PFSK-1 (cell line): Measurements from ENCODE around the gene CHST5.

Experiments
- FOXP2 ChIP-seq: optimal IDR thresholded peaks from 2 replicates; pipeline ENCODE3; 2011; ENCODE audit warnings: borderline replicate concordance, control low read depth, inconsistent platforms; ENCODE audit not compliant: insufficient read depth; ENCODE audit errors: extremely low read length, extremely low read depth
- POLR2AphosphoS5 ChIP-seq: IDR thresholded peaks from 2 replicates; pipeline ENCODE4 v1.6.1; 2012; ENCODE audit warnings: low read depth, mild to moderate bottlenecking, control low read depth, low read length, moderate library complexity
- REST ChIP-seq, 2 experiments: IDR thresholded peaks; 2 replicates each; pipeline versions ENCODE4 v1.6.1 to v1.8.0; 2011 to 2012; ENCODE audit warnings: low read depth in 2 of 2, low read length in 2 of 2, control low read depth in 1 of 2, inconsistent platforms in 1 of 2, mild to moderate bottlenecking in 1 of 2, moderate library complexity in 1 of 2; ENCODE audit not compliant: insufficient read depth in 1 of 2
- SIN3A ChIP-seq: IDR thresholded peaks from 2 replicates; pipeline ENCODE4 v1.6.1; 2012; ENCODE audit warnings: mild to moderate bottlenecking, low read length, moderate library complexity, borderline replicate concordance; ENCODE audit not compliant: insufficient read depth
- TAF1 ChIP-seq: IDR thresholded peaks from 2 replicates; pipeline ENCODE4 v1.6.1; 2012; ENCODE audit warnings: low read length, control low read depth, borderline replicate concordance; ENCODE audit not compliant: insufficient read depth

The CHST5 gene

DNA sequence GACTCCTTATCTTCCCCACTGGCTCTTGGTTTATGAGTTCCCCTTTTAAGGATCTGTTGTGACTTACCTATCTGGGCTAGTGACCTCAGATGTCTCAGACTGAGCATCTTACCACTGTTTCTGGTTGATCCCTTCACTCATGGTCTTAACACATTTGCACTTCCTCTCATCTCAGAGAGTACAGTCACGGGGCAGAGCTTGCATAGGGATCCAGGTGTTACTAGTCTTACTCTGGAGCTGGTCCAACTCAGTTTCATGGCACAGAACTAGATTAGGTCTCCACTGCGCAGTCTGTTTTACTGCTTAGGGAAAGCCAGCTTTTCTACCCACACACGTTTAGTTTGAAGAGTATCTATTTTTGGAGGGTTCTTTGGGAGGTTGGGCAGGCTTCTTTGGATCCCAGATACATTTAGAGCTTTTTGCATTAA, 40.5 kb upstream of the CHST5 start:
- no peak for TF ChIP-seq FOXP2
- TF ChIP-seq SIN3A = no peak
- no peak for TF ChIP-seq REST (IDR thresholded peaks at IDR 0.05; ENCODE audit: insufficient read depth in 1 of 2, low read depth in 2 of 2, low read length in 2 of 2)
- no peak for TF ChIP-seq TAF1

- TF ChIP-seq REST (IDR thresholded peaks at IDR 0.05; ENCODE audit: insufficient read depth in 1 of 2, low read depth in 2 of 2, low read length in 2 of 2) (no peak), FOXP2 (no peak), SIN3A (no peak), POLR2AphosphoS5 (no peak), TAF1 (no peak)
Observed at GRCh38 chr16:75575958-75576357, 40.0 kb upstream of the CHST5 start.

GRCh38 chr16:75573955-75574354, 38.0 kb upstream of the CHST5 start:
- TF ChIP-seq POLR2AphosphoS5 (no peak), TAF1 (no peak), REST (IDR thresholded peaks at IDR 0.05; ENCODE audit: insufficient read depth in 1 of 2, low read depth in 2 of 2, low read length in 2 of 2) (no peak), FOXP2 (no peak), SIN3A (no peak)

DNA sequence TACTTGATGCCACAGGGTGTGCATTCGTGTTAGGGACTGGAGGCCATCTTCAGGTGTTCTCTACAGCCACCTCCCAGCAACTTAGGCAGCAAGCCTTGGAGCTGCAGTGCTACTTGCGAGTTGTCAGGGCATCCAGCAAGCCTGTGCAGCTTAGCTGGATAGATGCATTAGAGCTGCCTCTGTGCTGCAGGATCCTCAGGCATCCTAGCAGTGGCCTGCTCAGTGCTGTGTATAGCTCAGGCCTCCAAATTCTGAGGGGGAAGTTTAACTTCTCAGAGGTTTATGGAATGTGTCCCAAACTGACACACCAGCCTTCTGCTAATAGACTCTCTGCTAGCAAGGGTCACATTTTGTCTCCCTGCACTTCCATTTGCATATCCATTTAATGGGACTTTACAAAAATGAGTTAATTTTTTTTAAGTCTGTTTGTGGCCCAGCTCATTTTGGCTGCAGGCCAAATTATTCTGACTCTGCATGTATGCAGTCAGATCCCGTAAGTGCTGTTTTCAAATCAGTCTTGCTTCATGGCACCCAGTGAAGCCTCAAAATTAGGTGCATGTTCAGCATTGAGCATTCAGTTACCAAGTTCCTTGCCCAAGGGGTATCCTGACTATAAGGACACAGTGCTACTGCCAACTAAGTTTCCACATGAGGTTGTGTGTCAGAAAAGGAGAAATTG, 37.1 kb upstream of the CHST5 start:
- TF ChIP-seq POLR2AphosphoS5 (no peak), SIN3A (no peak), FOXP2 (no peak), REST (IDR thresholded peaks at IDR 0.05; ENCODE audit: insufficient read depth in 1 of 2, low read depth in 2 of 2, low read length in 2 of 2) (no peak), TAF1 (no peak)
